ENCODE results near the gene EDN3. TPM values are rescaled to one million over a fixed set of nuclear protein-coding genes. Genes with fewer than 3 reads are reported as not detected.

The EDN3 gene
- total and polyA plus RNA-seq, 2 experiments from 2014 or later = 4.0 to 5.8 TPM

- TF ChIP-seq EZH2phosphoT487 (IDR thresholded peaks at IDR 0.05; ENCODE audit: low read depth, severe bottlenecking, unreplicated experiment) (no peak), EZH2 (IDR thresholded peaks at IDR 0.05; ENCODE audit: borderline replicate concordance) (no peak), CTCF (IDR thresholded peaks at IDR 0.05; ENCODE audit: poor library complexity) (no peak)
These were observed 45.2 kb upstream of the EDN3 start for GRCh38 chr20:59255256-59255655.

GRCh38 chr20:59258221-59258621, 42.2 kb upstream of the EDN3 start:
- no peak overlapping the region for H3K27ac ChIP-seq
- H3K27me3 ChIP-seq = peaks cover 18% of the 10 kb centered on the region
- DNase-seq (ENCODE audit: low spot score) = no peak
- WGBS (ENCODE audit: low lambda C conversion rate, missing lambda C conversion rate) = 74% methylated on average over 2 of the region's 2 CpGs
- no peaks in the 10 kb centered on the region for H3K36me3 ChIP-seq (replicated peaks; ENCODE audit: insufficient read depth, low read depth)
- H4K20me1 ChIP-seq (ENCODE audit: insufficient read depth, poor library complexity, severe bottlenecking) = no peaks in the 10 kb centered on the region
- H3K9me2 ChIP-seq (replicated peaks; ENCODE audit: insufficient read depth) = no peaks in the 10 kb centered on the region
- H3K4me3 ChIP-seq = no peak overlapping the region
- H3K4me1 ChIP-seq (ENCODE audit: insufficient read depth) = no peaks in the 10 kb centered on the region
- H2AFZ ChIP-seq = no peak overlapping the region
- no peaks in the 10 kb centered on the region for H3K9me3 ChIP-seq (ENCODE audit: low read depth)
- H3K79me2 ChIP-seq = no peaks in the 10 kb centered on the region
- no peak overlapping the region for H3K4me2 ChIP-seq
- TF ChIP-seq EZH2 (IDR thresholded peaks at IDR 0.05; ENCODE audit: borderline replicate concordance) (no peak), CTCF (IDR thresholded peaks at IDR 0.05; ENCODE audit: poor library complexity) (no peak), EZH2phosphoT487 (IDR thresholded peaks at IDR 0.05; ENCODE audit: low read depth, severe bottlenecking, unreplicated experiment) (no peak)

More at GRCh38 chr20:59255256-59255655, 45.2 kb upstream of the EDN3 start:
- Histone ChIP-seq H3K4me1 (ENCODE audit: insufficient read depth) (no peaks in the 10 kb centered on the region), H3K36me3 (replicated peaks; ENCODE audit: insufficient read depth, low read depth) (no peaks in the 10 kb centered on the region), H2AFZ (no peak overlapping the region), H3K4me2 (no peak overlapping the region), H3K9me3 (ENCODE audit: low read depth) (no peaks in the 10 kb centered on the region), H3K27me3 (peaks cover 19% of the 10 kb centered on the region), H3K9me2 (replicated peaks; ENCODE audit: insufficient read depth) (no peaks in the 10 kb centered on the region), H3K4me3 (no peak overlapping the region), H3K79me2 (no peaks in the 10 kb centered on the region), H3K27ac (no peak overlapping the region), H4K20me1 (ENCODE audit: insufficient read depth, poor library complexity, severe bottlenecking) (no peaks in the 10 kb centered on the region)
- WGBS (ENCODE audit: low lambda C conversion rate, missing lambda C conversion rate) = 83% methylated on average over 5 of the region's 5 CpGs
- DNase-seq (ENCODE audit: low spot score) = no peak

- DNase-seq (ENCODE audit: low spot score) = no peak
- Histone ChIP-seq H3K79me2 (no peaks in the 10 kb centered on the region), H3K4me2 (no peak overlapping the region), H3K9me3 (ENCODE audit: low read depth) (no peaks in the 10 kb centered on the region), H4K20me1 (ENCODE audit: insufficient read depth, poor library complexity, severe bottlenecking) (no peaks in the 10 kb centered on the region), H3K36me3 (replicated peaks; ENCODE audit: insufficient read depth, low read depth) (no peaks in the 10 kb centered on the region), H3K4me3 (no peak overlapping the region), H2AFZ (no peak overlapping the region), H3K27ac (no peak overlapping the region), H3K4me1 (ENCODE audit: insufficient read depth) (no peaks in the 10 kb centered on the region), H3K27me3 (peaks cover 18% of the 10 kb centered on the region), H3K9me2 (replicated peaks; ENCODE audit: insufficient read depth) (no peaks in the 10 kb centered on the region)
- TF ChIP-seq CTCF (IDR thresholded peaks at IDR 0.05; ENCODE audit: poor library complexity) (no peak), EZH2 (IDR thresholded peaks at IDR 0.05; ENCODE audit: borderline replicate concordance) (no peak), EZH2phosphoT487 (IDR thresholded peaks at IDR 0.05; ENCODE audit: low read depth, severe bottlenecking, unreplicated experiment) (no peak)
- WGBS (ENCODE audit: low lambda C conversion rate, missing lambda C conversion rate) = 48% methylated on average over 2 of the region's 2 CpGs
These were observed 40.5 kb upstream of the EDN3 start for GRCh38 chr20:59259946-59260345.

- no peak for DNase-seq (ENCODE audit: low spot score)
- no peaks in the 10 kb centered on the region for H3K9me3 ChIP-seq (ENCODE audit: low read depth)
- no peak overlapping the region for H2AFZ ChIP-seq
- H3K27me3 ChIP-seq = peaks cover 34% of the 10 kb centered on the region
- no peaks in the 10 kb centered on the region for H3K4me1 ChIP-seq (ENCODE audit: insufficient read depth)
- H3K79me2 ChIP-seq = no peaks in the 10 kb centered on the region
- no peaks in the 10 kb centered on the region for H3K36me3 ChIP-seq (replicated peaks; ENCODE audit: insufficient read depth, low read depth)
- TF ChIP-seq EZH2 (IDR thresholded peaks at IDR 0.05; ENCODE audit: borderline replicate concordance) = no peak
- TF ChIP-seq EZH2phosphoT487 (IDR thresholded peaks at IDR 0.05; ENCODE audit: low read depth, severe bottlenecking, unreplicated experiment) = no peak
- TF ChIP-seq CTCF (IDR thresholded peaks at IDR 0.05; ENCODE audit: poor library complexity) = no peak
- no peak overlapping the region for H3K4me2 ChIP-seq
- H3K9me2 ChIP-seq (replicated peaks; ENCODE audit: insufficient read depth) = no peaks in the 10 kb centered on the region
- no peaks in the 10 kb centered on the region for H4K20me1 ChIP-seq (ENCODE audit: insufficient read depth, poor library complexity, severe bottlenecking)
- no peak overlapping the region for H3K27ac ChIP-seq
- H3K4me3 ChIP-seq = no peak overlapping the region
These were observed 35.1 kb upstream of the EDN3 start for GRCh38 chr20:59265298-59265697.
